Measurements from ENCODE around the gene EPS8. TPM values are rescaled to one million over a fixed set of nuclear protein-coding genes. Genes with fewer than 3 reads are reported as not detected.

Gene EPS8
- total RNA-seq, 4 donors from 2014 or later = 54.4 to 120 (median 78.7) TPM

GRCh38 chr12:15706010-15706676 lies 83.0 kb downstream of the EPS8 start:
- Histone ChIP-seq H3K27ac (replicated peaks in 1 of 4) (no peak overlapping the region), H3K9me3 (no peaks in the 10 kb centered on the region), H3K36me3 (no peaks in the 10 kb centered on the region), H3K4me3 (no peak overlapping the region), H3K27me3 (no peaks in the 10 kb centered on the region), H3K4me1 (peaks cover 2 to 38% (median 26%) of the 10 kb centered on the region in 4 donors)
- TF ChIP-seq POLR2A (IDR thresholded peaks at IDR 0.05; ENCODE audit: low read depth) = no peak
- no peak for TF ChIP-seq POLR2AphosphoS5 (IDR thresholded peaks at IDR 0.05)
- no peak for TF ChIP-seq EP300 (IDR thresholded peaks at IDR 0.05)
- no peak for TF ChIP-seq CTCF (IDR thresholded peaks at IDR 0.05)
- WGBS = 78% methylated on average over 4 of the region's 4 CpGs
- no peak for DNase-seq (ENCODE audit: extremely low spot score)
- intact Hi-C loops (cut with DNase I) = no loop called here

GRCh38 chr12:15705606-15706005 lies 83.6 kb downstream of the EPS8 start:
- intact Hi-C loops (cut with DNase I) = no loop called here
- TF ChIP-seq CTCF (IDR thresholded peaks at IDR 0.05) (no peak), POLR2A (IDR thresholded peaks at IDR 0.05; ENCODE audit: low read depth) (no peak), EP300 (IDR thresholded peaks at IDR 0.05) (no peak), POLR2AphosphoS5 (IDR thresholded peaks at IDR 0.05) (no peak)
- no peak overlapping the region for H3K27ac ChIP-seq (replicated peaks in 1 of 4)
- 85% methylated on average over 2 of the region's 2 CpGs for WGBS
- no peaks in the 10 kb centered on the region for H3K9me3 ChIP-seq
- H3K36me3 ChIP-seq = no peaks in the 10 kb centered on the region
- no peak overlapping the region for H3K4me3 ChIP-seq
- peaks cover 6 to 43% (median 28%) of the 10 kb centered on the region in 4 donors for H3K4me1 ChIP-seq
- DNase-seq (ENCODE audit: extremely low spot score) = no peak
- no peaks in the 10 kb centered on the region for H3K27me3 ChIP-seq

- Histone ChIP-seq H3K36me3 (no peaks in the 10 kb centered on the region), H3K4me1 (peaks cover 11 to 57% (median 50%) of the 10 kb centered on the region in 4 donors), H3K27ac (replicated peaks in 1 of 4) (peak overlapping the region; percentile 63 to 77 (median 73)), H3K4me3 (no peak overlapping the region), H3K27me3 (no peaks in the 10 kb centered on the region), H3K9me3 (no peaks in the 10 kb centered on the region)
- intact Hi-C loops (cut with DNase I) = no loop called here
- no peak for DNase-seq (ENCODE audit: extremely low spot score)
- WGBS = 56% methylated on average over 2 of the region's 2 CpGs
- TF ChIP-seq CTCF (IDR thresholded peaks at IDR 0.05) = no peak
- TF ChIP-seq POLR2AphosphoS5 (IDR thresholded peaks at IDR 0.05) = no peak
- no peak for TF ChIP-seq POLR2A (IDR thresholded peaks at IDR 0.05; ENCODE audit: low read depth)
- no peak for TF ChIP-seq EP300 (IDR thresholded peaks at IDR 0.05)
Measured at GRCh38 chr12:15702276-15702675, 86.9 kb downstream of the EPS8 start.

GRCh38 chr12:15701631-15702156 lies 87.5 kb downstream of the EPS8 start:
- TF ChIP-seq EP300 (IDR thresholded peaks at IDR 0.05) = no peak
- TF ChIP-seq CTCF (IDR thresholded peaks at IDR 0.05) = no peak
- no peak for TF ChIP-seq POLR2AphosphoS5 (IDR thresholded peaks at IDR 0.05)
- no peak for TF ChIP-seq POLR2A (IDR thresholded peaks at IDR 0.05; ENCODE audit: low read depth)
- WGBS = 18% methylated on average over 3 of the region's 3 CpGs
- Histone ChIP-seq H3K27ac (replicated peaks in 1 of 4) (peak overlapping the region; percentile 63 to 77 (median 73)), H3K27me3 (no peaks in the 10 kb centered on the region), H3K9me3 (no peaks in the 10 kb centered on the region), H3K36me3 (no peaks in the 10 kb centered on the region), H3K4me3 (no peak overlapping the region), H3K4me1 (peaks cover 11 to 63% (median 56%) of the 10 kb centered on the region in 4 donors)
- no peak for DNase-seq (ENCODE audit: extremely low spot score)
- intact Hi-C loops (cut with DNase I) = no loop called here
